ENCODE results near the gene INO80D.
"Not testable (repeated sequence)": the region's sequence is repeated elsewhere in the genome, so short reads cannot be mapped to it uniquely, and the experiment has no call there.

Gene INO80D

DNA sequence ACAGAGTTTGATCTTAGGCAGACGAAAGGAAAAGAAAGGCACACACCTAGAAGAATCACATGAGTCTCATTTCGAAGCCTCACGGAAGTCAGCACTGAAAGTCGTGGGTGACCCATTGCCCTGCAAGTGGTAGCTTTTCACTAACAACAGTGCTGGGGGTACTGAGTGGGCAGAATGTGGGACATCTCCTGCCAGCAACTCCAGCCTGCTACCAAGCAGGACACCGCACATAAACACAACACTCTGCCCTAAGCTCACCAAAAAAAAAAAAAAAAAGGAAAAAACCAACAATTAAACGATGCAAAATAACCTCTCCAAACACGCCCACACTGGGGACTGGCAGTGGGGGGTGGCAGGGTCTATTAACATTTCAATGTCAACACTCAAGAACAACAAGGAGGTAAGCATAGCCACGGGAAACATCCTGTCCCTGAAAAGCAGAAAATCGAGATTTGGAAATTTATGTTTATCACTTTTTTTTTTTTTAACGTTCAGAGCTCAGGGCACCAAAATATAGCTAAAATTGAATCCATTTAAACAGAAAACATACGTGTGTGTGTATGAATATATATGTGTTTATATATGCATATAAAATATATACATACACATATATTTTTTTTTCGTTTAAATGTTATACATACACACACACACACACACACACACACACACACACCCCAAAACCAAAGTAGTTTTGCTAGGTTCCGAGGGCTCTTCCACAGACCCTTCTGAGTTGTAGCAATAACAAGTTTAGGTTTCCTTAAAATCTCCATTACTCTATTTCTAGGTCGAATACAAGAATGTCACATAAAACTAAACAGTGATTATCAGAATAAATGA, 2.2 kb downstream of the INO80D start:
- peak overlapping the region; percentile 53 for H3K4me3 ChIP-seq (ENCODE audit: low read depth, low read length)
- TF ChIP-seq, protein P1, sequence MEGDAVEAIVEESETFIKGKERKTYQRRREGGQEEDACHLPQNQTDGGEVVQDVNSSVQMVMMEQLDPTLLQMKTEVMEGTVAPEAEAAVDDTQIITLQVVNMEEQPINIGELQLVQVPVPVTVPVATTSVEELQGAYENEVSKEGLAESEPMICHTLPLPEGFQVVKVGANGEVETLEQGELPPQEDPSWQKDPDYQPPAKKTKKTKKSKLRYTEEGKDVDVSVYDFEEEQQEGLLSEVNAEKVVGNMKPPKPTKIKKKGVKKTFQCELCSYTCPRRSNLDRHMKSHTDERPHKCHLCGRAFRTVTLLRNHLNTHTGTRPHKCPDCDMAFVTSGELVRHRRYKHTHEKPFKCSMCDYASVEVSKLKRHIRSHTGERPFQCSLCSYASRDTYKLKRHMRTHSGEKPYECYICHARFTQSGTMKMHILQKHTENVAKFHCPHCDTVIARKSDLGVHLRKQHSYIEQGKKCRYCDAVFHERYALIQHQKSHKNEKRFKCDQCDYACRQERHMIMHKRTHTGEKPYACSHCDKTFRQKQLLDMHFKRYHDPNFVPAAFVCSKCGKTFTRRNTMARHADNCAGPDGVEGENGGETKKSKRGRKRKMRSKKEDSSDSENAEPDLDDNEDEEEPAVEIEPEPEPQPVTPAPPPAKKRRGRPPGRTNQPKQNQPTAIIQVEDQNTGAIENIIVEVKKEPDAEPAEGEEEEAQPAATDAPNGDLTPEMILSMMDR (IDR thresholded peaks at IDR 0.05; ENCODE audit: borderline replicate concordance, insufficient read depth, low read depth, low read length), result no peak

DNA sequence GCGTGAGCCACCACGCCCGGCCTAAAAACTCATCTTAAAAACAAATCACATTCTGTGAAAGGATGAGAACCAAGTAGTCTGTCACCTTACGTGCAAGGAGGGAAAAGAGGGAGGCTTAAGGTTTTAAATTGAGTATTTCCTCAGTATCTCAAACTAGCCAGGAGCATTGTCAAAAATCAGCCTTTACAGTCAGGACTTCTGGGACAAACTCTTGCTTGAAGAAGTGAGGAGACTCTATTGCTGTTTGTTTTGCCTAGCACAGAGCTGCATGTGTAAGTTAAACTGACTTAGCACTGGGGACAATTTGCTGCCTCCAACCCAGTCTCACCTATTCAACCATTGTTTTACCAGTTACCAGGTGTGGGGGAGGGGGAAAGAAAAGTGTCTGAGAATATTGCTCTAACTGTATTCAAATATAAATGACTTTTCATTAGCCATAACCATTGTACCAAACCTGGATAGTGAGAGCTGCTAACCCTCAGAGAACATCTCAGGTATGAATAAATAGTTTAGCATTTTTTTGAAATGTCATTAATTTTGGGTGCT, 3.6 kb downstream of the INO80D start:
- TF ChIP-seq, protein P1 (IDR thresholded peaks at IDR 0.05; ENCODE audit: borderline replicate concordance, insufficient read depth, low read depth, low read length), result no peak
- no peak overlapping the region for H3K4me3 ChIP-seq (ENCODE audit: low read depth, low read length)

DNA sequence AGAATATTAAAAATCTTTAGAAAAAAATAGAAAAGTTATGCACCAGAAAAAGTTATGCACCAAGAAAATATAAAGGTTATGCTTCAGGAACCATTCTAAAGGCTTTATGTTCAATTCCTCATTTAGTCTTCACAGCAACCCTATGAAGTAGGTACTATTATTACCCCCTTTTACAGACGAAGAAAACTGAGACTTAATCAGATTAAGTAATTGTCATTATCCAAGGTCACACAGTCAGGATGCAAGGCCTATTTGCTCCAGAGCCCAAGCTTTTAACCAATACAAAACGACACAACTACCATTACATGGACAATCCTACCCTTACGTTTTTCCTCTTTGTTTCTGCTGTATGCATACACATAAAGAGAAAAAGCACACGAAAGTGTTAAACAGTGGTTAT, 5.0 kb downstream of the INO80D start:
- TF ChIP-seq, protein P1 (IDR thresholded peaks at IDR 0.05; ENCODE audit: borderline replicate concordance, insufficient read depth, low read depth, low read length), result no peak
- no peak overlapping the region for H3K4me3 ChIP-seq (ENCODE audit: low read depth, low read length)

DNA sequence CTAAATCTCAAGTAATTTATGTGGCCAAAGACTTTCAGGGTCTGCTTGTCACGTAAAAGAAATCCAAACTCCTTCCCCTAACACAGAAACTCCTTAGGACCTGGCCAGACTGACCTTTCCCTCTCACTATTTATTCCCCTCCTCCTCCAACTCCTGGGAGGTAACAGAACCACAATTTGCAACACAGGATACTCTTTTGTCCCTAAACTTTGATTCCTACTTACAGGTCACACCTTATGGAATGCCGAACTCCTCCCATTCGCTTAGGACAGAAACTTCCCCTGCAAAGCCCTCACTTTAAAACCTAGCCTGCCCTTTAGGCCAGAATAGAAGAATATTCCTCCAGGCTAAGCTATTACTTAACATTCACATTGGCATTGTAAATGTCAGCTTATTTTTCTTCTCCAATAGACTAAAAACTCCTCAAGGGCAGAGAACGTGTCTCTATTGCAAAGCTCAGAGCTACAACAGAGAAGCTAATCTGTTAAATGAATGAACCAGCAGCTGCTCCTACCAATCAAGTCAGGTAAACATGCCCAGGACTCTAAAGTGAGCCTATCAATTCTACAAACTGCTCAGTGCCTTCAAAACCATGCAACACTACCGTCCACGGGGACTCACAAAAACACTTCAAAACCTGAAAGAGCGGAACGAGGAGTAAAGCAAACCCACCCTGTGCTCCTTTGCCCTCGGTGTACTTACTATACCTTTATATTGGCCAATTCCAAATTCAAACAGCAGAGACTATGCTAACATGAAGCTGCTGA, 6.1 kb downstream of the INO80D start:
- TF ChIP-seq, protein P1 (IDR thresholded peaks at IDR 0.05; ENCODE audit: borderline replicate concordance, insufficient read depth, low read depth, low read length), result no peak
- H3K4me3 ChIP-seq (ENCODE audit: low read depth, low read length), result no peak overlapping the region

DNA sequence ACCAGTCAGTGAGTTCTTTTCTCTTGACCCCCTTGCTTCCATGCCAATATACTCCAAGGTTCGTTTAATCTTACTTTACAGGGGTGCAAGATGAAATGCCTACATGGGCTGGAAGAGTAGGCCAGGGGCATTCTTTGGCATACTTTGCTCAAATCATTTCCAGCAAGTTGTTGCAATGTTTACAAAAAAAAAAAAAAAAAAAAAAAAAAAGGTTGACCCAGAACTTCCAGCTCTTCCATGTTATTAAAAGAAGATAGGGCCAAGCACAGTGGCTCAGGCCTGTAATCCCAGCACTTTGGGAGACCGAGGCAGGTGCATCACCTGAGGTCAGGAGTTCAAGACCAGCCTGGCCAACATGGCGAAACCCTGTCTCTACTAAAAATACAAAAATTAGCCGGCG, 8.1 kb downstream of the INO80D start:
- H3K4me3 ChIP-seq (ENCODE audit: low read depth, low read length), result not testable (repeated sequence)

DNA sequence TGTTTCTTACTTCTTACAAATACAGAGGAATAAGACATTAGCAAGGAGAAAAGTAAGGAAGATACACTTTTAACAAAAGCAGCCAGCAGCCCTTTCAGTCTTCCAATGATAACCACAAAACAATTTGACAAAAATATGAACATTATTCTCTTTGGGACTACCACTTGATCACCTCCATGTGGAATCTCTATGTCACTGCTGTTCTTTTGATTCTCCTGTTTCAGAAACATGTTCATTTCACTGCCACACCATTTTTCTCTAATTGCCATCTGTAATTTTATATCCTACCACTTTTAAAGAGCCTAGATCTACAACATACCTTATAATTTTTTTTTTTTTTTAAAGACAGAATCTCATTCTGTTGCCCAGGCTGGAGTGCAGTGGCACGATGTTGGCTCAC, 10.9 kb downstream of the INO80D start:
- no peak overlapping the region for H3K4me3 ChIP-seq (ENCODE audit: low read depth, low read length)
- TF ChIP-seq, protein P1 (IDR thresholded peaks at IDR 0.05; ENCODE audit: borderline replicate concordance, insufficient read depth, low read depth, low read length), result no peak

DNA sequence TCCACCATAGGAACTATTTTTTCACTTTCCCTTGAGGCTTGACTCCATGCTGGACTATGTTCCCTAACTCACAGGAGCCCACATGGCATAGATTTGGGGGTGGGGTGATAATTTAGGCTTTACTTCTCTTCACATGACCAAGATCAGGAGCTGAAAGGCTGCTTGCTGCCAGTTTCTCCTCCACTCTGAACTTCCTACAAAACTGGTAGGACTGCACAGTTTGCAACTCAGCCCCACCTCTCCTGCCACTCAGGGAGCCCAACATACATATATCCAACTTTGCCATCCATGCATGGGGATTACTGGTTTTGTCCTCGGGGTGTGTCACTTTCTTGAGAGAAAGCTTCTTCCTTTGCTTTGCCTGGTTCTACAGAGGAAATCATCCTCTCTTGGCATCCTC, 14.2 kb downstream of the INO80D start:
- TF ChIP-seq, protein P1 (IDR thresholded peaks at IDR 0.05; ENCODE audit: borderline replicate concordance, insufficient read depth, low read depth, low read length), result no peak
- no peak overlapping the region for H3K4me3 ChIP-seq (ENCODE audit: low read depth, low read length)
